SJSA1 (cell line): ENCODE measurements around the gene FOXP4. TPM values are rescaled to one million over a fixed set of nuclear protein-coding genes. Genes with fewer than 3 reads are reported as not detected.

Experiments used
- DNase-seq, 2 experiments: peaks; one replicate each; pipeline ENCODE4 v3.0.0-alpha.2; 2015 to 2020; ENCODE audit warnings: low spot score in 2 of 2, low read depth in 1 of 2
- H3K27ac ChIP-seq: fragments of 250-450 bp; sonication (Bioruptor Pico); 2 replicates; pipeline ENCODE4 v1.5.1; 2020; ENCODE audit warnings: mild to moderate bottlenecking, moderate library complexity
- H3K27me3 ChIP-seq: fragments of 250-450 bp; sonication (Bioruptor Pico); replicated peaks from 2 replicates; pipeline ENCODE4 v1.5.1; 2020; ENCODE audit warnings: mild to moderate bottlenecking, moderate library complexity
- H3K36me3 ChIP-seq: fragments of 250-450 bp; sonication (Bioruptor Pico); 2 replicates; pipeline ENCODE4 v1.5.1; 2020; ENCODE audit warnings: mild to moderate bottlenecking
- H3K4me1 ChIP-seq: fragments of 250-450 bp; sonication (Bioruptor Pico); replicated peaks from 2 replicates; pipeline ENCODE4 v1.6.1; 2021; ENCODE audit warnings: mild to moderate bottlenecking
- H3K4me3 ChIP-seq: fragments of 250-450 bp; sonication (Bioruptor Pico); 2 replicates; pipeline ENCODE4 v1.5.1; 2020; ENCODE audit warnings: mild to moderate bottlenecking
- H3K9me3 ChIP-seq: fragments of 250-450 bp; sonication (Bioruptor Pico); replicated peaks from 2 replicates; pipeline ENCODE4 v1.5.1; 2020; ENCODE audit warnings: mild to moderate bottlenecking
- total RNA-seq: library from RNA; depleted of rRNA; stranded (reverse); fragments of >200 nt; shearing (Covaris generic); gene quantifications from 2 replicates; pipeline ENCODE4 v1.2.3, GENCODE V29; 2014

The FOXP4 gene
- total RNA-seq, 1 experiment from 2014 or later, result 5.1 TPM

DNA sequence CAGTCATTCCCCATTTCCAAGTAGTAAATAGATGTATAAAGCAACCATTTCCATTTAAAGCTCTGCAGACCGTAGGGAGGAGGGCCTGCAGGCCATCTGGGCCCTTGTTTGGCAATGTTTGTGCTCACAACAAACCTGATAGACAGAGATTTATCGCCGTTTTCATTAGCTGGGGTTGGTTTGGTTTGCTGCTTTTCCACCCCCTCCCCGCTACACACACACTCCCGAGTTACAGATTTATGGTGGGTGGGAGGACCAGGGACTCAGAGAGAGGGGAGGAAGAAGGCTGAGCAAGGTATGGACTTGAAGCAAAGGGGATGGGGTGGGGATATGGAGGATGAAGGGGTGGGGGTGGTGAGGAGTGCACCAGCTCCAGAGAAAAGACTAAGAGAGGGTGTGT lies 36.6 kb upstream of the FOXP4 start:
- H3K4me3 ChIP-seq, result no peak overlapping the region
- H3K36me3 ChIP-seq, result no peaks in the 10 kb centered on the region
- no peaks in the 10 kb centered on the region for H3K9me3 ChIP-seq
- no peaks in the 10 kb centered on the region for H3K27me3 ChIP-seq
- H3K27ac ChIP-seq, result no peak overlapping the region
- DNase-seq, result no peak
- H3K4me1 ChIP-seq, result peaks cover 17% of the 10 kb centered on the region

DNA sequence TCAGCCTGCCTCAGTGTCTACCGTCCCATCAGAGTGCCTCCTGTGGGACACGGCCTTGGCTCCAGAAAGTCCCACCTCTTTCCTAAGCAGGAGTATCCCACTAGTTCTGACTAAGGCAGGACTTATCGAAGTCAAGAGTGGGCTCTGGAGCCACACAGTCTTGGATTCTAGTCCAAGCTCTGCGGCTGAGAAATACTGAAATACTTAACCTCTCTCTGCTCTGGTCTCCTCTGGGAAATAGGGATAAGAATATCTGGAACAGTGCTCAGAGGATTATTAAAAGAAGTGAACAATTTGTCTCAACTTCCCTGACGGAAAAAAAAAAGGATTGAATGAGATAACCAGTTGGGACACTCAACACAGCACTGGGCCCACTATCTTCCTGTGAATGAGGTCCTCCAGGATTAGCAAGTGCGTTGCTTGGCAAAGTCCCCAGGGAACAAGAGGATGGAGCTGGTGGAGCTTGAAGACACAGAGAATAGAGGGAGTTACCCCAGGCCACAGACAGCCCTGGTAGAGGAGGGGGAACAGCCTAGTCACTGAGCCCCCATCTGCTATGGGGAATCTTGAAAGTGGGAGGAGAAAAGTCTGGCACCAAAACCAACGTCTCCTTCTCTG lies 34.6 kb upstream of the FOXP4 start:
- no peaks in the 10 kb centered on the region for H3K36me3 ChIP-seq
- H3K27ac ChIP-seq, result no peak overlapping the region
- no peak for DNase-seq
- no peaks in the 10 kb centered on the region for H3K27me3 ChIP-seq
- H3K4me3 ChIP-seq, result no peak overlapping the region
- no peaks in the 10 kb centered on the region for H3K9me3 ChIP-seq
- peaks cover under 1% of the 10 kb centered on the region; the same call in 1 of the 2 replicates for H3K4me1 ChIP-seq

DNA sequence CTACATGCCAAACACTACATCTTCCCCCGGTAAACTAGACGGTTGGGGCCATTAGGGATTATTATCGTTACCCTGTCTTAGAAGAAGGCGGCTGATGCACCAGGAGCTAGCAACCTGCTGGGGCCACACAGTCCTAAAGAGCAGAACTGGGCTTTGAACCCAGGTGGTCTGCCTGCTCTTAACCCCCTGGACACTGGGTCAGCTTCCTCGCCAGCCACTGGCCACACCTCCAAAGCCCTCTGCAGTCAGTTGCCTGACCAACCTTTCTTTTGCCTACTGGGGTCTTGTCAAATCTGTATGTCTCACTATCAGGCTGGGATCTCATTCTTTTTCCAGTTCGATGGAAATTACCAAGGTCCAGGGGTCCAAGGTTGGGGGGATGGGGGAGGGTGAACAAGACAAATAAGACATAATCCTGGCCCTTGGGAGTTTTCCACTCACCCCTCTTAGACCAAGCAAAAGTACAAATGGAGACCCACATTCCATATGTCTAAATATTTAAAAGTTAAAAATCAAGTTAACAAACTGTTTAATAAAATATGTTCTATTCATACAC lies 34.0 kb upstream of the FOXP4 start:
- DNase-seq, result no peak
- H3K27ac ChIP-seq, result no peak overlapping the region
- no peaks in the 10 kb centered on the region for H3K27me3 ChIP-seq
- no peaks in the 10 kb centered on the region for H3K36me3 ChIP-seq
- H3K4me3 ChIP-seq, result no peak overlapping the region
- H3K9me3 ChIP-seq, result no peaks in the 10 kb centered on the region
- no peaks in the 10 kb centered on the region for H3K4me1 ChIP-seq

DNA sequence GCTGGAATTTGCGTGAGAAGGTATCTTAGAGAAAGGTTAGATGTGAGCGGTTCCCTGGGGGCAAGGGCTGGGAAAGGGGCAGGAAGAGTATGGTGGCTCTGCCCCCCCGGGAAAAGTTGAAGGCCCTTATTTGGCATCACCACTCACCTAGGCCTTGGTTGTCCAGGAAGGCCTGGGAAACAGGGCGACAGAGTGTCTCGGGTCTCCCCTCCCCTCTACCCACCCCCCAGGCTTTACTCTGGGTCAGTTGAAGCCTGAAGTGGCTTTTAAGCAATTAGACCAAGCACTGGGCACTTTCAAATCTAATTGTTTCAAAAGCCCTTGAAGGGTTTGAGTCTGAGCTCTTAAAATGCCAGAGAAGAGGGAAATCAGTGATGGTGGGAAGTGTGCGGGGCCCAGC lies 30.2 kb upstream of the FOXP4 start:
- Histone ChIP-seq H3K27ac (no peak overlapping the region), H3K36me3 (no peaks in the 10 kb centered on the region), H3K27me3 (no peaks in the 10 kb centered on the region), H3K4me1 (peaks cover 16% of the 10 kb centered on the region), H3K4me3 (no peak overlapping the region), H3K9me3 (no peaks in the 10 kb centered on the region)
- no peak for DNase-seq

DNA sequence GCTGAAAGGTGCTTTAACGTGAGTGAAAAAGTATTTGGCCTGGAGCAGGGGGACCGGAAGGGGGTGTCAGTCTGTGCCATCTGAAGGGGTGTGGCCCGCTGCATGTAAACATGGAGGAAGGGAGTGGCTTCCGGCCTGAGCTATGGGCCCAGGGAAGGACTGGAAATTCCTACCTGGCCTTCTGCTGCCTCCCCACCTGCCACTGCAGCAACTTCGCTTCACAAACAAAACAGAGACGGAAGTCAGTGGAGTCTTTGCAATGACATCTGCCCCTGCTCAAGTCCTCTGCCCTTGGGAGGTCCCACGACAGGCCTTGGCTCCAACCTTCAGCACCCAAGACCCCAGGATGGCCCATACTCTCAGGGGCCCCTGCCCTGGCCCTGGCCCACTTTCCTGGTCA lies 28.1 kb upstream of the FOXP4 start:
- H3K4me1 ChIP-seq, result peaks cover 16% of the 10 kb centered on the region
- H3K4me3 ChIP-seq, result no peak overlapping the region
- no peaks in the 10 kb centered on the region for H3K36me3 ChIP-seq
- H3K27ac ChIP-seq, result no peak overlapping the region
- H3K9me3 ChIP-seq, result no peaks in the 10 kb centered on the region
- H3K27me3 ChIP-seq, result no peaks in the 10 kb centered on the region
- DNase-seq, result no peak

DNA sequence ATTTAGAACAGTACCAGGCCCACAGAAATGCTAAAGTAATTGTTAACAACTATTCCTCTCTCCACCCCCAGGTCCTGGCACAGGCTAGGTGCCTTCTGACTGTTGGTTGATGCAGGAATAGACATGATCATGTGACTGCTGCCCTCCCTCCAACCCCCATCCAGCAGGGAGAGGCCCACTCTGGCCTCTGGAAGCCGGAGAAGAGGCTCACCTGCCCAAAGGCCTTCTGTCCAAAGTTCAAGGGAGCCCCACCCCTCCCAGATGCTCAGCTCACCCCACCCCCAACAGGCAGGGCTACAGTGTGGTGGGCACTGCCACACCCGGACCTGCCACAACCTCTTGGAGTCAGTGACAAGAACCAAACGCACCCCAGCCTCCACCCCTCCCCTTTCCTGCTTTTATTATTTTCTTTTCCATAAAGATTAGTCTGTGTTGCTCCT lies 26.9 kb upstream of the FOXP4 start:
- Histone ChIP-seq H3K27me3 (no peaks in the 10 kb centered on the region), H3K4me3 (no peak overlapping the region), H3K27ac (no peak overlapping the region), H3K36me3 (no peaks in the 10 kb centered on the region), H3K9me3 (no peaks in the 10 kb centered on the region), H3K4me1 (peaks cover 16% of the 10 kb centered on the region)
- no peak for DNase-seq

DNA sequence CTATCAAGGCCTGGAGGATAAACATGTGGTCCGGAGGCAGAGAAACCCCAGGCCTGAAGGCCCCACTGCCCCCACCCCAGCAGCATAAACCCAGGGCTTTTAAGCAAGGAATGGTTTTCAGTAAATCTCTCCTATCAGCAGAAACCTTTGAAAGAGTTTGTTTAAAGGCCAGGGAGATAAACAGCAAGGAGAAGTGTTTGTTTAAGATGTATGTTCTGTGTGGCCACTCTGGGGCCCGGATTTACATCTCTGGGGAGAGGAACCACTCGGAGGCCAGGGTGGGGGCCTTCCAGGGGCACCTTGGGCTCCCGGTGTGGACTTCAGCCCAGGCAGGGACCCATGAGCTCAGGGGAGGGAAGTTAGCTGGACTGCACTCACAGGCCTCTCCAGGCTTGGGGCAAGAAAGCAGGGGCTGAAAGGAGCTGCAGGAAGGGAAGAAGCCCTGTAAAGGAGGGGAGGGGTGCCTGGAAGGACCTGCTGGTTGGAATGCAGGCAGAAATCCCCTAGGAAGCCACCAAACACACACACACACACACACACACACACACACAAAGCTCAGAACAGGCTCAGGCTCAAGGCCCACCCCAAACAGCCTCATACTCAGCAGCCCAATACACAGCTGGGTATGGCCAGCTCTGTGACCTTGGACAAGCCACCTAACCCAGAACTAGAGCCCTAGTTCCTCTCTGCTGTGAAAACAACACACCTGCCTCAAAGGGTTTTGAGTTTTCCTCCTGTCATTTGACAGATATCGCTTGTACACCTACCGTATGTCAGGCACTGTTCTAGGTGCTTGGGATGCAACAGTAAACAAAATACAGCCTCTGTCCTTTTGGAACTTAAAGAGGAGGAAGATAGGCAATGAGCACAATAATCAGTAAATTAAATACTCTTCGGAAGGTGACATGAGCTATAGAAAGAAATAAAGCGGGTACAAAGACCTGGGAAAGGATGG lies 26.2 kb upstream of the FOXP4 start:
- Histone ChIP-seq H3K4me3 (no peak overlapping the region), H3K27me3 (no peaks in the 10 kb centered on the region), H3K9me3 (no peaks in the 10 kb centered on the region), H3K27ac (no peak overlapping the region), H3K4me1 (peaks cover 16% of the 10 kb centered on the region), H3K36me3 (no peaks in the 10 kb centered on the region)
- DNase-seq, result peak in 1 of 2 experiments; percentile 39

DNA sequence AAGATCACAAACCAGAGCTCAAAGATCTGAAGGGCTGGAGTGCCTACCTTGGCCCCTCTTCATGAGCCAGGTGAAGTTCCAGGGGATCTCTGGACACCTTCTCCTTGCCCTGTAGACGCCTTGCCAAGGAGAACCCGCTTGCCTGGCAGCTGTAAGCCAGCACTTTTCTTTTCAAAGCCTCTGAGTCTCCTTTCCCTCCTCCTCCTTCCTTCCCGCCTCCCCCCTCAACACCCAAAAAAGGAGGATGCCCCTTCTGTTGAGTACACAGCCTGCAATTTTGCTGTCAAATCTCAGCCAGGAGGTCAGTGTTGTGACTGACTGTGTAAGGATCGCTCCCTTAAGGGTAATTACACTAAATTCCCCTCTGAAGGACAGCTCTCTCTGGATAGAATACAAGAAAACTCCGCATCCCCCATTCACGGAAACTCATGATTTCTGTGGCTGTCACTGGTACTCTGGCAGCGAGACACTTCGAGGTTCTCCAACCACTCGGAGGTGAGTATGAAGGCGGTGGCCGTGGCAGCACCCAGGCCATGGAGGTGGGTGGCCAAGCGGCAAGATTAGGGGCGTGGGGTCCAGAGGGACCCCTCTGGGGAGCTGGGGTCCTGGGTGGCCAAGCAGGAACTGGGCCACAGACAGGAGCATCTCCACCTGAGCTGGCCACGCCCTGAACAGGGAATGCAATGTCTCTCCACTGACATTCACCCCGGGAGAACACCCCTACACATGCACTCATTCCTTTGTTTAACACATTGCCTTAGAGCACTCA lies 23.2 kb upstream of the FOXP4 start:
- no peaks in the 10 kb centered on the region for H3K27me3 ChIP-seq
- H3K27ac ChIP-seq, result no peak overlapping the region
- H3K36me3 ChIP-seq, result no peaks in the 10 kb centered on the region
- no peak for DNase-seq
- H3K9me3 ChIP-seq, result no peaks in the 10 kb centered on the region
- no peak overlapping the region for H3K4me3 ChIP-seq
- H3K4me1 ChIP-seq, result peaks cover 17% of the 10 kb centered on the region

DNA sequence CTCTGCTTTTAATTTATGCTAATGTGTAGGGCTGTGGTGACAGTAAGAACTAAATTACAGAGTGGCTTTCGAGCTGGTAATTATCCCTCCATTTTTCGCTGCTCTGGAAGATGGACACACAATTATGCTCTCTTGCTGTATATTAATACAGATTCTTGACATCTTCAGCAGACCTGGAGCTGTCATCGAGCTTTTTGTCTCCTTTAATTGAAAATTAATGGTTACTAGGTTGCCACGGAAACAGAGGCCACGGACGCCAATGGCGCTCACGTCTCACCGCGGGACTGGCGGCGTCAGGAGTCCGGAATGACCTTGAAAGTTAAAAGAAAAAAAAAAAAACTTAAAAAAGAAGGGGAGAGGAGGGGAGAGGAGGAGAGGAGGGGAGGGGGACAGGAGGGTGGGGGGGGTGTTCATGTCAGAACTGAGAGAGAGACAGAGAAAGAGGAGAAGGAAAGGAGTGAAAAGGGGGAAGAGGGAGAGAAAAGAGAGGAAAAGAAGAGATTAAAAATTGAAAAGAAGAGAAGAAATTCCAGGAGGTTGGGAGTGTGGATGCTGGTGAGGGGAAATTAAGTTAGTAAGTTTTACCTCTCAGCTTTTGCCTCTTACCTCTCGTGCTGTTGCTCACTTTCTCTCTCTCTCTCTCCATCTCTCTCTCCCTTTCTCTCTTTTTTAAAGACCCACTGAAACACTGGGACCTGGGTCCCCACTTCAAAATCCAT lies 22.1 kb upstream of the FOXP4 start:
- H3K4me3 ChIP-seq, result no peak overlapping the region
- no peak overlapping the region for H3K27ac ChIP-seq
- no peaks in the 10 kb centered on the region for H3K36me3 ChIP-seq
- H3K4me1 ChIP-seq, result peaks cover 20% of the 10 kb centered on the region
- no peaks in the 10 kb centered on the region for H3K9me3 ChIP-seq
- H3K27me3 ChIP-seq, result no peaks in the 10 kb centered on the region; the same call in 1 of the 2 replicates
- DNase-seq, result no peak

DNA sequence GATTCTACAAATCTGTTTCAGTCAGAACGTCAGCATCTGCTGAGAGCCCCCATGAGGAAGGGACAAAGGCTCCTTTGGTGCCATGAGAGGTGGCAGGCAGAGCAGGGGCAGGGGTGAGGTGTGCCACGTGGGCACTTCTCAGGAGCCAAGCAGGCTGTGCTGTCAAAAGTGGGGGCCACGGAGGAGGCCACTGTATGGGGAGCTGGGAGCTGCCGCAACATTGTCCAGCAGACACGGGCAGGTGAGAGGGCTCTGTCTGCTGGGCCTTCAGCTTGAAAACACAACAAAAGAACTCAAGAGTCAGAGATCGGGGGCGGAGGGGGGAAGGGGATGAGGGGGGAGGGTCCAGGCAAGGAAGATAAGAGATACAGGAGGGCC lies 21.6 kb upstream of the FOXP4 start:
- peaks cover 14% of the 10 kb centered on the region for H3K4me1 ChIP-seq
- no peak overlapping the region for H3K4me3 ChIP-seq
- H3K27ac ChIP-seq, result no peak overlapping the region
- no peaks in the 10 kb centered on the region for H3K9me3 ChIP-seq
- no peaks in the 10 kb centered on the region; the same call in 1 of the 2 replicates for H3K27me3 ChIP-seq
- H3K36me3 ChIP-seq, result no peaks in the 10 kb centered on the region
- no peak for DNase-seq

DNA sequence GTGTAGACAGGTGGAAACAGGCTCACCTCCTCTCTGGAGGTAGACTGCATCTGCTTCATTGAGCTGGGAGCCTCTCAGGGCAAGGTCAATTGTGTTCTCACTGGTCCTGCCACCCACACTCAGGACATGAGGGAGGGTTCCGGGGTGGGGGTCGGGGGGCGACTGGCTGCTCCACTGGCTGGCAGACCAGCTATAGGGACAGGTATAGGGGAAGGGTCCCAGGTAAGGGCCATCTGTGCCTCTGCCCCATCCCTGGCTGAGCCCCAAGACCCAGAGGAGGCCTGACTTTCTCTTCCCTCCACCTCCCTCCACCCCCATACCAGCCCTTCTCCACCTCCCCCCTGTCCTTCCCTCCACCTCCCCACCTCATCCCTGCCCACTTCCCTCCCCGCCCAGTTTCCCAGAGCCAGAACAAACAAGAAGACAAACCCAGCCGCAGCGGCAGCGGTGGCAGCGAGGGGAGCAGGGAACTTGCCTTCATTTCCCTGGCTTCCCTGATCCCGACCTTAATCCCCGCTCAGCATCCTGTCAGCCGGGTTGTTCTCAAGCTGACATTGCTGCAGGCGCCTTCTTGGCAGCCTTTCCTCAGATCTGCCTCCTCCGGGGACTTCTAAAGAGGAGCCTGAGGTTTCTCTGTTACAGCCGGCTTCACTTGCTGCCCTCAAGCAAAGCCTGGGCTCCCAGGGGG lies 18.3 kb upstream of the FOXP4 start:
- Histone ChIP-seq H3K27ac (no peak overlapping the region), H3K27me3 (no peaks in the 10 kb centered on the region; the same call in 1 of the 2 replicates), H3K36me3 (no peaks in the 10 kb centered on the region), H3K4me1 (peaks cover 28% of the 10 kb centered on the region), H3K9me3 (no peaks in the 10 kb centered on the region), H3K4me3 (no peak overlapping the region)
- no peak for DNase-seq

DNA sequence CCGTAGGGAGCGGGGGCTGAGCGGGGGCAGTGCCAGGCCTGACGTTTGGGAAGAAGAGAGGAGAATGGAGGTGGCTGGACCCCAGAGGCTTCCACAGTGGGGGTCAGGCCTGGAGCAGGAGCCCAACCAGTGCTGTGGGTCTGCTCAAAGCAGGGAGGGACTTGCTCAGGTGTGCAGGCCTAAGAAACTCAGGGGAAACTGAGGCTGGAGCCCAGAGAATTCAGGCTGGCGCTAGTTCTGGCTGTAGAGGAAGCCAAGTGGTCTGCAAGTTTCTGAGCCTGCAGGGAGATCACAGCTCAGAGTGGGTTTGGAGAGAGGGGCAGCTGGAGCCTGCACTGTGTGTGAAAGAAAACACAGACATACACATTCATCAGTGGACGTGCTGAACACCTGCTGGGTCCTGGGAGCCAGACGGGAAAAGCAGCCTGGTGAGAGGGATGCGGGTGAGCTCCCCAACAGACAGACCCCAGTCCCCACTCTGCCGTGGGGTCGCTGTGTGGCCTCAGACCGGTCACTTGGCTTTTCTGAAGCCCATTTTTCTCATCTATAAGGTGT lies 17.7 kb upstream of the FOXP4 start:
- H3K27me3 ChIP-seq, result no peaks in the 10 kb centered on the region; the same call in 1 of the 2 replicates
- H3K36me3 ChIP-seq, result no peaks in the 10 kb centered on the region
- H3K9me3 ChIP-seq, result no peaks in the 10 kb centered on the region
- DNase-seq, result no peak
- peaks cover 28% of the 10 kb centered on the region for H3K4me1 ChIP-seq
- no peak overlapping the region for H3K4me3 ChIP-seq
- no peak overlapping the region for H3K27ac ChIP-seq
